AG04449 (cell line): ENCODE results near the gene KIF27.

Source experiments
- CTCF ChIA-PET: fragments of 350-600 bp; formaldehyde crosslinking; extraction: SDS; loops from one replicate; lab custom pipeline; 2021; ENCODE audit warnings: antibody characterized with exemption; lab: Yijun Ruan, JAX
- POLR2A ChIA-PET: fragments of 400-600, 350-600 bp; formaldehyde crosslinking; extraction: SDS; loops from one replicate; lab custom pipeline; 2020; ENCODE audit warnings: antibody characterized with exemption, inconsistent platforms; lab: Yijun Ruan, JAX
- DNase-seq: peaks from one replicate; pipeline ENCODE4 v3.0.0-alpha.2; 2010; ENCODE audit warnings: low read depth, low spot score
- H3K4me3 ChIP-seq: 2 replicates; pipeline ENCODE4 v1.5.1; 2011; ENCODE audit warnings: low read depth, mild to moderate bottlenecking, control low read depth, low read length
- TF ChIP-seq, protein P1 (sequence below): IDR thresholded peaks from one replicate; pipeline ENCODE4 v1.5.1; 2011; ENCODE audit warnings: mild to moderate bottlenecking, moderate library complexity, low read length, control low read depth, inconsistent platforms; ENCODE audit not compliant: insufficient read depth; ENCODE audit errors: missing control alignments

The KIF27 gene, protein sequence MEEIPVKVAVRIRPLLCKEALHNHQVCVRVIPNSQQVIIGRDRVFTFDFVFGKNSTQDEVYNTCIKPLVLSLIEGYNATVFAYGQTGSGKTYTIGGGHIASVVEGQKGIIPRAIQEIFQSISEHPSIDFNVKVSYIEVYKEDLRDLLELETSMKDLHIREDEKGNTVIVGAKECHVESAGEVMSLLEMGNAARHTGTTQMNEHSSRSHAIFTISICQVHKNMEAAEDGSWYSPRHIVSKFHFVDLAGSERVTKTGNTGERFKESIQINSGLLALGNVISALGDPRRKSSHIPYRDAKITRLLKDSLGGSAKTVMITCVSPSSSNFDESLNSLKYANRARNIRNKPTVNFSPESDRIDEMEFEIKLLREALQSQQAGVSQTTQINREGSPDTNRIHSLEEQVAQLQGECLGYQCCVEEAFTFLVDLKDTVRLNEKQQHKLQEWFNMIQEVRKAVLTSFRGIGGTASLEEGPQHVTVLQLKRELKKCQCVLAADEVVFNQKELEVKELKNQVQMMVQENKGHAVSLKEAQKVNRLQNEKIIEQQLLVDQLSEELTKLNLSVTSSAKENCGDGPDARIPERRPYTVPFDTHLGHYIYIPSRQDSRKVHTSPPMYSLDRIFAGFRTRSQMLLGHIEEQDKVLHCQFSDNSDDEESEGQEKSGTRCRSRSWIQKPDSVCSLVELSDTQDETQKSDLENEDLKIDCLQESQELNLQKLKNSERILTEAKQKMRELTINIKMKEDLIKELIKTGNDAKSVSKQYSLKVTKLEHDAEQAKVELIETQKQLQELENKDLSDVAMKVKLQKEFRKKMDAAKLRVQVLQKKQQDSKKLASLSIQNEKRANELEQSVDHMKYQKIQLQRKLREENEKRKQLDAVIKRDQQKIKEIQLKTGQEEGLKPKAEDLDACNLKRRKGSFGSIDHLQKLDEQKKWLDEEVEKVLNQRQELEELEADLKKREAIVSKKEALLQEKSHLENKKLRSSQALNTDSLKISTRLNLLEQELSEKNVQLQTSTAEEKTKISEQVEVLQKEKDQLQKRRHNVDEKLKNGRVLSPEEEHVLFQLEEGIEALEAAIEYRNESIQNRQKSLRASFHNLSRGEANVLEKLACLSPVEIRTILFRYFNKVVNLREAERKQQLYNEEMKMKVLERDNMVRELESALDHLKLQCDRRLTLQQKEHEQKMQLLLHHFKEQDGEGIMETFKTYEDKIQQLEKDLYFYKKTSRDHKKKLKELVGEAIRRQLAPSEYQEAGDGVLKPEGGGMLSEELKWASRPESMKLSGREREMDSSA (N-terminal part only)

DNA sequence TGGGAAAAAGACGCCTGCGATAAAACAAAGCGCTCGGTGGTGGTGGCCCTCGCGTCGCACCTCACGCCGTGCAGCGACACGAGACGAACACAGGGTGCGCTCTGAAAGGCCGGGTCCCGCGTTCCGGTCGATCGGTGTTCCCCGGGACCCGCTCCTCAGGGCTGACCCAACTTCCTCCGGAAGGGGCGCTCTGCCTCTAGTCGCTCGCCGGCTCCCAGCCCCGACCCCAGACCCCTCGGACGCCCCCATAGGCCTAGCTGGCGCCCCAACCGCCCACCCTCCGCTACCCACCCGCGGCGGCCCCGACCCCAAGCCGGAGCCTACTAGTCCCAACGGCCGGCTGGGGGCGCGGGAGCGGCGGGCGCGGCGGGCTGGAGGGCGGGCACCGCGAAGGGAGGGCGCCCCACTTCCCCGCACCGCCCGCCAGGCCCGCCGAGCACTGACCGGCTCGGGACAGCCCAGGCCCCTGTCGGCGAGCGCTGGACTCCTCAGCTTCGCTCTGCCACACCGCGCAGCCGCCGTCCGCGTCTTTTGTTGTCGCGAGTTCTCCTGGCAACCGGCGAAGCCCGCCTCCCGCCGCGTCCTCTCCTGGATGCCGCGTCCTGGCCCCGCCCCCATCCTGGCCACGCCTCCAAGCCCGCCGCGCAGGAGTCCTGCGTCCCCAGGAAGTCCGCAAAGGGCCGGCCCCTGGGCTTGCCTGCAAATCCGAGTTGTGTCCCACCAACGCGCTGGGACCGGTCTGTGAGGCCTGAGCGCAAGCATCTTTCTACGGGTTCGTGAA lies at the start of gene KIF27:
Gene KIF27, minus strand, starts transcription at position 506 of the 781 bp plus-strand sequence. CDS start 5,841 bp downstream, outside the sequence.
- ChIA-PET POLR2A (interaction anchor here (0.6 to 1.3 kb wide), 3 partner anchors 300 to 359 kb away, joined by 3 to 4 read pairs (median 3); no protein-coding TSS in a partner anchor), CTCF (interaction anchor here (0.7 to 4.5 kb wide), 26 partner anchors 9 to 587 kb away, joined by 3 to 33 read pairs (median 5); no protein-coding TSS in a partner anchor)
- TF ChIP-seq, protein P1, sequence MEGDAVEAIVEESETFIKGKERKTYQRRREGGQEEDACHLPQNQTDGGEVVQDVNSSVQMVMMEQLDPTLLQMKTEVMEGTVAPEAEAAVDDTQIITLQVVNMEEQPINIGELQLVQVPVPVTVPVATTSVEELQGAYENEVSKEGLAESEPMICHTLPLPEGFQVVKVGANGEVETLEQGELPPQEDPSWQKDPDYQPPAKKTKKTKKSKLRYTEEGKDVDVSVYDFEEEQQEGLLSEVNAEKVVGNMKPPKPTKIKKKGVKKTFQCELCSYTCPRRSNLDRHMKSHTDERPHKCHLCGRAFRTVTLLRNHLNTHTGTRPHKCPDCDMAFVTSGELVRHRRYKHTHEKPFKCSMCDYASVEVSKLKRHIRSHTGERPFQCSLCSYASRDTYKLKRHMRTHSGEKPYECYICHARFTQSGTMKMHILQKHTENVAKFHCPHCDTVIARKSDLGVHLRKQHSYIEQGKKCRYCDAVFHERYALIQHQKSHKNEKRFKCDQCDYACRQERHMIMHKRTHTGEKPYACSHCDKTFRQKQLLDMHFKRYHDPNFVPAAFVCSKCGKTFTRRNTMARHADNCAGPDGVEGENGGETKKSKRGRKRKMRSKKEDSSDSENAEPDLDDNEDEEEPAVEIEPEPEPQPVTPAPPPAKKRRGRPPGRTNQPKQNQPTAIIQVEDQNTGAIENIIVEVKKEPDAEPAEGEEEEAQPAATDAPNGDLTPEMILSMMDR: peak; percentile 59
- H3K4me3 ChIP-seq: peak within 1 kb of the TSS; percentile 72
- DNase-seq: peak; percentile 75

DNA sequence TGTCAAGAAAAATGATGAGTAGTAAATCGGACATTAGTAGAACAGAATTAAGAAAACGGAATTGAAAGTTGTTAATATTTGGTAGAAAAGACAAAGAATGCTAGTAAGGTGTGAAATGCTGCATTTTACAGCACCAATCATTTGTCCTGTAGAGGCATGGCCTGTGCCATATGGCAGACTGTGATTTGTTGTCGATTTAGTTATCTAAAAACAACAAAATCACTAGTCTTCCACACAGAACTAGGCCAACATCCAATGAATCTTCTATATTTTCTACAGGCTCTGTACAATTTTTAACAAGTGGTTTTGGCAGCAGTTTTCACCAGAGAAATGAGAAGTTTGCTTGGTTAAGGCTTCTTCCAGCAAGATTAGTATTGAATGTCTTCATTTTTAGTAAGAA lies 48.4 kb upstream of the KIF27 start:
- no peak for DNase-seq
- CTCF ChIA-PET: no interaction called here
- POLR2A ChIA-PET: no interaction called here
- TF ChIP-seq, protein P1: no peak
- H3K4me3 ChIP-seq: no peak overlapping the region

DNA sequence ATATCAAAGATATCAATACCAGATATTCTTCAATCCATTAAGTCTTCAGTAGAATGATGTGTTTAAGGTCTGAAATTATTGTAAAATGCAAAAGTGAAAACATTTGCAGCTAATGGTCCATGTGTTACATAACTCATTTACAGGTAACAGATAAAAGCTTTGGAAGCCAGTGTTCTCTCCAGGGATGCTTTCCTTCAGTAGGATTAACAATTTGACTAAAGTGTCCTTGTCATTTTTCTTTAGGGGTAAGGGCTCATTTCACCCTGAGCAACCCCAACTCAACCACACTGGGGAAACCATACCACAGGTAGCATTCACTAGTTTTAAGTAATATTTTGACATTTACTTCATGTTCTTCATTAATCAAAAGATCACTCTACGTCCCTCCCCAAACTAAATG lies 45.8 kb upstream of the KIF27 start:
- POLR2A ChIA-PET: no interaction called here
- TF ChIP-seq, protein P1: no peak
- no peak for DNase-seq
- no peak overlapping the region for H3K4me3 ChIP-seq
- CTCF ChIA-PET: interaction anchor here (1.3 to 2.1 kb wide), 2 partner anchors 10 to 294 kb away, joined by 3 to 4 read pairs; no protein-coding TSS in a partner anchor

DNA sequence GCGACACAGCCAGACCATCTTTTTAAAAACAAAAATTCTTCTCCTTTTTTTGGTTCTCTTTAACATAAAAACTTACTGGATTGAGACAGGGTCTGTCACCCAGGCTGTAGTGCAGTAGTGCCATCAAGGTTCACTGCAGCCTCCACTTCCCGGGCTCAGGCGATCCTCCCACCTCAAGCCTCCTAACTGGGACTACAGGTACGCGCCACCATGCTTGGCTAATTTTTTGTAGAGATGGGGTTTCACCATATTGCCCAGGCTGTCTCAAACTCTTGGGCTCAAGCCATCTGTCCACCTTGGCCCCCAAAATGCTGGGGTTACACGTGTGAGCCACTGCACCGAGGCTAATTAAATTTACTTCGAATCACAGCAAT lies 45.0 kb upstream of the KIF27 start:
- TF ChIP-seq, protein P1: no peak
- POLR2A ChIA-PET: interaction anchor here (0.6 to 1.4 kb wide), 2 partner anchors 11 to 14 kb away, joined by 4 to 7 read pairs; partner anchors contain the start of genes HNRNPK and RMI1
- CTCF ChIA-PET: no interaction called here
- no peak for DNase-seq
- H3K4me3 ChIP-seq: no peak overlapping the region

DNA sequence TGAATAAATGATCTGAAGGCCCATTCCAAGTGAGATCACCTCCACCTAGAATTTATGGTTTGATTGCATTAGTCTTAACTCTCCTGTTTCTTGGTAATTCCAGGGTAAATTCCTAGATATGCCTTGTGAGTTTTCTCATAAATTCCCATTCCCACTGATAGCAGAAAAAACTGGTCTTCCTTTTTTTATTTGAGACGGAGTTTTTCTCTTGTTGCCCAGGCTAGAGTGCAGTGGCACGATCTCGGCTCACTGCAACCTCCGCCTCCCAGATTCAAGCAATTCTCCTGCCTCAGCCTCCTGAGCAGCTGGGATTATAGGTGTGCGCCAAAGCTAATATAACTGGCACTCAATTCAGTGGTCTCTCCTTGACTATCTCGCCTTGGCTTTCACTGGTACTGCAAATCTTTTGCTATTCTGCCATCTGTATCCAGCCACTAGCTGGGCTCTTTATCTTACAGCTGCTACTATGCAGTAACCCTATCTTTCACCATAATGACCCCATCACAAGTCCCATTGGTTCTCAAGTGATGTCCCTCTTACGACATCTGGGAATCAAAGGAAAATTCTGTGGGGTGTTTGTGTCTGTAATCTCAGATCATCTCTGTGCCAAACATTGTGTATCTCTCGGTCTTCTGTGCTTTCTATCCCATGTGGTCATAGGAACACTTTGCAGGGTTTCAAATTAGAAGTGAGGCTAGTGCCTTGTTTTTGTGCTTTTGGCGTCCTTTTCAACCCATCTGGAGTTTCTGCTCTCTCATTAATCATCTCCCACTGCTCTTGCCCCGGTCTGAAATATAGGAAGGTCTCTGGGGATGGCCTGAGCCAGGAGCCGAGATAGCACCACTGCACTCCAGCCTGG lies 44.3 kb upstream of the KIF27 start:
- H3K4me3 ChIP-seq: no peak overlapping the region
- TF ChIP-seq, protein P1: no peak
- DNase-seq: no peak
- ChIA-PET POLR2A (interaction anchor here (0.6 to 1.4 kb wide), 3 partner anchors 11 to 15 kb away, joined by 4 to 7 read pairs (median 4); partner anchors contain the start of genes HNRNPK and RMI1), CTCF (interaction anchor here (1.1 to 2.9 kb wide), 3 partner anchors 14 to 350 kb away, joined by 3 to 16 read pairs (median 3); partner anchors contain the start of gene HNRNPK)
